H9 (cell line): Measurements from ENCODE around the gene RNU4-1. TPM values are rescaled to one million over a fixed set of nuclear protein-coding genes. Genes with fewer than 3 reads are reported as not detected.

Source experiments
- DNase-seq: peaks from one replicate; pipeline ENCODE4 v3.0.0-alpha.2; 2017
- H2AFZ ChIP-seq: one replicate; pipeline ENCODE4 v1.6.1; 2013; ENCODE audit warnings: mild to moderate bottlenecking, low read length, control low read depth, moderate library complexity
- H2AK5ac ChIP-seq: 2 replicates; pipeline ENCODE4 v1.6.1; 2013; ENCODE audit warnings: low read length, control low read depth, mixed read lengths; ENCODE audit not compliant: insufficient read length
- H2BK120ac ChIP-seq: one replicate; pipeline ENCODE4 v1.6.1; 2013; ENCODE audit warnings: low read depth, mild to moderate bottlenecking, low read length, control low read depth, inconsistent platforms; ENCODE audit not compliant: poor library complexity, severe bottlenecking
- H2BK12ac ChIP-seq: 2 replicates; pipeline ENCODE4 v1.6.1; 2013; ENCODE audit warnings: low read length, control low read depth, mixed read lengths, low read depth; ENCODE audit not compliant: insufficient read length
- H2BK15ac ChIP-seq: 2 replicates; pipeline ENCODE4 v1.6.1; 2013; ENCODE audit warnings: low read depth, low read length, control low read depth
- H2BK20ac ChIP-seq: one replicate; pipeline ENCODE4 v1.6.1; 2013; ENCODE audit warnings: low read depth, mild to moderate bottlenecking, low read length, control low read depth, inconsistent platforms; ENCODE audit not compliant: poor library complexity, severe bottlenecking
- H2BK5ac ChIP-seq: 2 replicates; pipeline ENCODE4 v1.6.1; 2013; ENCODE audit warnings: low read length, control low read depth, mixed read lengths; ENCODE audit not compliant: insufficient read length
- H3K14ac ChIP-seq: 2 replicates; pipeline ENCODE4 v1.6.1; 2013; ENCODE audit warnings: low read length, control low read depth; ENCODE audit not compliant: insufficient read depth
- H3K18ac ChIP-seq: 2 replicates; pipeline ENCODE4 v1.6.1; 2013; ENCODE audit warnings: low read depth, mild to moderate bottlenecking, mixed read lengths, low read length, control low read depth; ENCODE audit not compliant: insufficient read length
- H3K23ac ChIP-seq: 2 replicates; pipeline ENCODE4 v1.6.1; 2013; ENCODE audit warnings: low read length, control low read depth, mixed read lengths, low read depth; ENCODE audit not compliant: insufficient read length
- H3K23me2 ChIP-seq: 2 replicates; pipeline ENCODE4 v1.6.1; 2013; ENCODE audit warnings: low read depth, mild to moderate bottlenecking, mixed read lengths, low read length, control low read depth; ENCODE audit not compliant: insufficient read length, poor library complexity, severe bottlenecking
- H3K27ac ChIP-seq: 2 replicates; pipeline ENCODE4 v1.5.1; 2013; ENCODE audit warnings: low read length, control low read depth, mixed read lengths, low read depth; ENCODE audit not compliant: insufficient read length
- H3K27me3 ChIP-seq: 2 replicates; pipeline ENCODE4 v1.6.1; 2013; ENCODE audit warnings: low read length, control low read depth, inconsistent platforms; ENCODE audit not compliant: insufficient read depth
- H3K4ac ChIP-seq: 2 replicates; pipeline ENCODE4 v1.6.1; 2013; ENCODE audit warnings: low read depth, mild to moderate bottlenecking, control low read depth, inconsistent platforms, low read length, moderate library complexity
- H3K4me1 ChIP-seq: 2 replicates; pipeline ENCODE4 v1.6.1; 2013; ENCODE audit warnings: low read length, control low read depth, inconsistent platforms; ENCODE audit not compliant: insufficient read depth
- H3K4me2 ChIP-seq: 2 replicates; pipeline ENCODE4 v1.6.1; 2013; ENCODE audit warnings: low read length, control low read depth, mixed read lengths; ENCODE audit not compliant: insufficient read length, insufficient read depth
- H3K56ac ChIP-seq: 2 replicates; pipeline ENCODE4 v1.6.1; 2013; ENCODE audit warnings: low read depth, mild to moderate bottlenecking, mixed read lengths, low read length, control low read depth; ENCODE audit not compliant: insufficient read length
- H3K79me1 ChIP-seq: 2 replicates; pipeline ENCODE4 v1.6.1; 2013; ENCODE audit warnings: low read depth, mild to moderate bottlenecking, moderate library complexity, low read length, control low read depth, inconsistent platforms; ENCODE audit not compliant: insufficient read depth, poor library complexity, severe bottlenecking
- H3K79me2 ChIP-seq: 2 replicates; pipeline ENCODE4 v1.6.1; 2013; ENCODE audit warnings: low read length, control low read depth, inconsistent platforms; ENCODE audit not compliant: insufficient read depth
- H3K9ac ChIP-seq: 2 replicates; pipeline ENCODE4 v1.6.1; 2013; ENCODE audit warnings: low read length, control low read depth, mixed read lengths; ENCODE audit not compliant: insufficient read length; ENCODE audit errors: extremely low read depth
- H3K9me3 ChIP-seq: one replicate; pipeline ENCODE4 v1.6.1; 2013; ENCODE audit warnings: low read depth, low read length, inconsistent platforms; ENCODE audit not compliant: control insufficient read depth
- H3T11ph ChIP-seq: one replicate; pipeline ENCODE4 v1.6.1; 2013; ENCODE audit warnings: mild to moderate bottlenecking, low read length, control low read depth, inconsistent platforms
- H4K20me1 ChIP-seq: one replicate; pipeline ENCODE4 v1.6.1; 2013; ENCODE audit not compliant: control insufficient read depth, insufficient read length, insufficient read depth
- H4K5ac ChIP-seq: 2 replicates; pipeline ENCODE4 v1.6.1; 2013; ENCODE audit warnings: low read depth, mild to moderate bottlenecking, mixed read lengths, low read length, control low read depth; ENCODE audit not compliant: insufficient read length
- H4K8ac ChIP-seq: replicated peaks from 2 replicates; pipeline ENCODE4 v1.6.1; 2013; ENCODE audit warnings: low read length, control low read depth, mixed read lengths, low read depth; ENCODE audit not compliant: insufficient read length
- H4K91ac ChIP-seq: 2 replicates; pipeline ENCODE4 v1.6.1; 2013; ENCODE audit warnings: low read depth, mild to moderate bottlenecking, moderate library complexity, mixed read lengths, low read length, control low read depth; ENCODE audit not compliant: insufficient read length
- H3K27ac Mint-ChIP-seq, 3 experiments: 2 replicates in 2 of 3; 3 replicates in 1 of 3; pipeline ENCODE4 v1.8.0; 2020 to 2021; ENCODE audit warnings: mixed read lengths in 3 of 3, mild to moderate bottlenecking in 1 of 3, moderate library complexity in 1 of 3
- H3K27me3 Mint-ChIP-seq: 2 replicates; pipeline ENCODE4 v1.8.0; 2021; ENCODE audit warnings: low read depth, mild to moderate bottlenecking, moderate library complexity, mixed read lengths
- H3K36me3 Mint-ChIP-seq, 3 experiments: 2 replicates in 2 of 3; 3 replicates in 1 of 3; pipeline ENCODE4 v1.8.0; 2020 to 2021; ENCODE audit warnings: low read depth in 3 of 3, mixed read lengths in 3 of 3; ENCODE audit not compliant: insufficient read depth in 1 of 3
- H3K4me1 Mint-ChIP-seq, 2 experiments: 2 replicates each; pipeline ENCODE4 v1.8.0; 2020; ENCODE audit warnings: mixed read lengths in 2 of 2
- H3K4me3 Mint-ChIP-seq, 2 experiments: 2 replicates in 1 of 2; 3 replicates in 1 of 2; pipeline ENCODE4 v1.8.0; 2020 to 2021; ENCODE audit warnings: mild to moderate bottlenecking in 2 of 2, mixed read lengths in 2 of 2, moderate library complexity in 1 of 2
- H3K9me3 Mint-ChIP-seq, 2 experiments: 2 replicates in 1 of 2; 3 replicates in 1 of 2; pipeline ENCODE4 v1.8.0; 2020; ENCODE audit warnings: mild to moderate bottlenecking in 2 of 2, mixed read lengths in 2 of 2, moderate library complexity in 1 of 2
- WGBS: extraction: QIAGEN DNeasy Blood & Tissue Kit; methylation state at CpG from one replicate; pipeline ENCODE4 v1.1.7; 2013; ENCODE audit warnings: missing lambda C conversion rate, low lambda C conversion rate, mixed read lengths; ENCODE audit not compliant: insufficient read length; ENCODE audit errors: extremely low coverage; 5-methylcytosine and 5-hydroxymethylcytosine counted together
- total RNA-seq: library from RNA; stranded (reverse); gene quantifications from 2 replicates; pipeline ENCODE4 v1.2.1, GENCODE V29; 2021
- TF ChIP-seq, protein P1 (sequence below): fragments of 200-600 bp; sonication (generic); conservative IDR thresholded peaks from 3 replicates; pipeline ENCODE4 v1.8.0; 2021; ENCODE audit warnings: antibody characterized with exemption, mild to moderate bottlenecking

Gene RNU4-1
- total RNA-seq, 1 experiment from 2014 or later, result 3,262 TPM

DNA sequence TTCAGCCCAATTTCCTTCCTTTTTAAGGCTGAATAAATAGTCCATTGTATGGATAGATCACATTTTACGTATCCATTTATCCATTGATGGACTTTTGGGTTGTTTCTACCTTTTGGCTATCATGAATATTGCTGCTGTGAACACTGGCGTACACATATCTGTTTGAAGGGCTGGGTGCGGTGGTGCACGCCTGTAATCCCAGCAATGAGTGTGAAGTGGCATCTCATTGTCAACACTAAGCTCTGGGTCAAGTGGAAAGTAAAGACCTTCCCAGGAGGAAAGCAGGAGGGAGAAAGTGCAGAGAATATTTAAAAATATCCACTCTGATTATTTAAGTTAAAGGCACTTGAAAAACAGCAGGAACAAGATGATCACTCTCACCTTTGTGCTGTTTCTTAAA lies 46.2 kb upstream of the RNU4-1 start:
- no peak for DNase-seq
- TF ChIP-seq, protein P1, sequence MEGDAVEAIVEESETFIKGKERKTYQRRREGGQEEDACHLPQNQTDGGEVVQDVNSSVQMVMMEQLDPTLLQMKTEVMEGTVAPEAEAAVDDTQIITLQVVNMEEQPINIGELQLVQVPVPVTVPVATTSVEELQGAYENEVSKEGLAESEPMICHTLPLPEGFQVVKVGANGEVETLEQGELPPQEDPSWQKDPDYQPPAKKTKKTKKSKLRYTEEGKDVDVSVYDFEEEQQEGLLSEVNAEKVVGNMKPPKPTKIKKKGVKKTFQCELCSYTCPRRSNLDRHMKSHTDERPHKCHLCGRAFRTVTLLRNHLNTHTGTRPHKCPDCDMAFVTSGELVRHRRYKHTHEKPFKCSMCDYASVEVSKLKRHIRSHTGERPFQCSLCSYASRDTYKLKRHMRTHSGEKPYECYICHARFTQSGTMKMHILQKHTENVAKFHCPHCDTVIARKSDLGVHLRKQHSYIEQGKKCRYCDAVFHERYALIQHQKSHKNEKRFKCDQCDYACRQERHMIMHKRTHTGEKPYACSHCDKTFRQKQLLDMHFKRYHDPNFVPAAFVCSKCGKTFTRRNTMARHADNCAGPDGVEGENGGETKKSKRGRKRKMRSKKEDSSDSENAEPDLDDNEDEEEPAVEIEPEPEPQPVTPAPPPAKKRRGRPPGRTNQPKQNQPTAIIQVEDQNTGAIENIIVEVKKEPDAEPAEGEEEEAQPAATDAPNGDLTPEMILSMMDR, result no peak

More for the DNA sequence above, 46.2 kb upstream of the RNU4-1 start:
- Histone ChIP-seq H3K4me1 (no peaks in the 10 kb centered on the region), H3K27me3 (no peaks in the 10 kb centered on the region), H2BK20ac (no peak overlapping the region), H3K4me2 (no peak overlapping the region), H3K79me1 (no peaks in the 10 kb centered on the region), H3K4ac (no peak overlapping the region), H2BK5ac (no peak overlapping the region), H4K91ac (no peak overlapping the region), H2BK120ac (no peak overlapping the region), H3K18ac (no peak overlapping the region), H3K23me2 (no peaks in the 10 kb centered on the region), H3K27ac (no peak overlapping the region), H3K9ac (no peak overlapping the region), H3K23ac (no peak overlapping the region), H3K56ac (no peak overlapping the region), H3K9me3 (peaks cover 4% of the 10 kb centered on the region), H4K5ac (no peak overlapping the region), H2AK5ac (no peak overlapping the region), H2BK12ac (no peak overlapping the region), H3K79me2 (no peaks in the 10 kb centered on the region), H3T11ph (no peak overlapping the region), H4K20me1 (no peaks in the 10 kb centered on the region), H4K8ac (no peak overlapping the region), H3K14ac (no peak overlapping the region), H2AFZ (no peak overlapping the region), H2BK15ac (no peak overlapping the region)
- H3K27me3 Mint-ChIP-seq, result peaks cover 16% of the 10 kb centered on the region
- H3K9me3 Mint-ChIP-seq, result peaks cover 29% of the 10 kb centered on the region in 2 experiments
- no peak overlapping the region for H3K4me3 Mint-ChIP-seq
- WGBS, result no CpG with 5 or more reads among the region's 4 CpGs
- H3K36me3 Mint-ChIP-seq, result peaks cover 16 to 30% (median 26%) of the 10 kb centered on the region in 3 experiments
- no peak overlapping the region for H3K27ac Mint-ChIP-seq
- H3K4me1 Mint-ChIP-seq, result peaks cover 0 to 17% of the 10 kb centered on the region in 2 experiments; a peak in 2 of 4 replicates
